Stimulated activated memory B cell treated with anti-CD40 and anti-IgM and Interleukin-4, amounts not matched to agents 10 μg/mL and 1 μg/mL and 100 μg/mL, for 72 hours (primary cell): ENCODE measurements around the gene CUL4B.
A peak's percentile ranks its signal among the peaks of the same experiment; 100 is the strongest.
"Not testable (repeated sequence)": the region's sequence is repeated elsewhere in the genome, so short reads cannot be mapped to it uniquely, and the experiment has no call there.

Experiments
- ATAC-seq: fragments of 150-1000 bp; cut with Tn5 transposase; 2 replicates; pipeline ENCODE4 v1.10.0; 2021
- H3K27ac Mint-ChIP-seq: one replicate; pipeline ENCODE4 v1.8.0; 2022; ENCODE audit warnings: mild to moderate bottlenecking, mixed read lengths
- H3K27me3 Mint-ChIP-seq: one replicate; pipeline ENCODE4 v1.8.0; 2022; ENCODE audit warnings: mixed read lengths
- H3K36me3 Mint-ChIP-seq: one replicate; pipeline ENCODE4 v1.8.0; 2022; ENCODE audit warnings: mixed read lengths
- H3K4me1 Mint-ChIP-seq: one replicate; pipeline ENCODE4 v1.8.0; 2022; ENCODE audit warnings: mixed read lengths
- H3K4me3 Mint-ChIP-seq: one replicate; pipeline ENCODE4 v1.8.0; 2022; ENCODE audit warnings: mild to moderate bottlenecking, moderate library complexity, mixed read lengths
- H3K9me3 Mint-ChIP-seq: one replicate; pipeline ENCODE4 v1.8.0; 2022; ENCODE audit warnings: mixed read lengths

CUL4B gene

DNA sequence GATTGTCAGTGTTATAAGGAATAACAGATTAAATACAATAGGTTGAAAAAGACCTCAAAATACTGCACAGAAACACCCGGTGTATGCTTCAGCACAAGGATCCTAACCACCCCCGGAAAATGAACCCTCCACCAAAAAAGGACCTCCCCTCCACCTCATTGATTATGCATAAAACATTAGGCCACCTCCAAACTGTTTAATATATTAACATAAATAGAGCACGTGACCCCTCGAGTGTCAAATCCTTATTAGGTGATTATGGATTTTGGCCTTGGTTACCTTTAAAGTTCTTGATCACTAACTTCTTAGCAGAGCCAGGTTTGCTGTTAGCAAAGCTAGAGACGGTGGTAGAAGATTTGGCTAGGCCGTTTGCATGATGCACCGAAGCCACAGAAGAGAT is 958 bp downstream of the CUL4B start:
- Mint-ChIP-seq H3K4me1 (peaks cover 13% of the 10 kb centered on the region), H3K27ac (peak overlapping the region; percentile 98), H3K4me3 (peak overlapping the region; percentile 100), H3K27me3 (no peaks in the 10 kb centered on the region), H3K36me3 (no peaks in the 10 kb centered on the region), H3K9me3 (no peaks in the 10 kb centered on the region)
- no peak for ATAC-seq

GRCh38 chrX:120556251-120556650 is 4.5 kb downstream of the CUL4B start:
- Mint-ChIP-seq H3K36me3 (no peaks in the 10 kb centered on the region), H3K4me3 (no peak overlapping the region), H3K27me3 (no peaks in the 10 kb centered on the region), H3K4me1 (no peaks in the 10 kb centered on the region), H3K27ac (no peak overlapping the region), H3K9me3 (no peaks in the 10 kb centered on the region)
- no peak for ATAC-seq

GRCh38 chrX:120549483-120550452 is 11.0 kb downstream of the CUL4B start:
- no peak overlapping the region for H3K4me3 Mint-ChIP-seq
- peaks cover 10% of the 10 kb centered on the region for H3K4me1 Mint-ChIP-seq
- no peak for ATAC-seq
- H3K27me3 Mint-ChIP-seq, result no peaks in the 10 kb centered on the region
- peaks cover 15% of the 10 kb centered on the region for H3K36me3 Mint-ChIP-seq
- no peaks in the 10 kb centered on the region for H3K9me3 Mint-ChIP-seq
- no peak overlapping the region for H3K27ac Mint-ChIP-seq

GRCh38 chrX:120536061-120536460 is 24.7 kb downstream of the CUL4B start:
- H3K27ac Mint-ChIP-seq, result peak overlapping the region; percentile 72
- H3K4me3 Mint-ChIP-seq, result no peak overlapping the region
- peak; percentile 72 for ATAC-seq
- H3K36me3 Mint-ChIP-seq, result peaks cover 34% of the 10 kb centered on the region
- H3K27me3 Mint-ChIP-seq, result no peaks in the 10 kb centered on the region
- peaks cover 23% of the 10 kb centered on the region for H3K4me1 Mint-ChIP-seq
- no peaks in the 10 kb centered on the region for H3K9me3 Mint-ChIP-seq

GRCh38 chrX:120534413-120535205 is 26.2 kb downstream of the CUL4B start:
- ATAC-seq, result no peak
- no peak overlapping the region for H3K27ac Mint-ChIP-seq
- peaks cover 34% of the 10 kb centered on the region for H3K36me3 Mint-ChIP-seq
- no peaks in the 10 kb centered on the region for H3K9me3 Mint-ChIP-seq
- H3K27me3 Mint-ChIP-seq, result no peaks in the 10 kb centered on the region
- no peak overlapping the region for H3K4me3 Mint-ChIP-seq
- peaks cover 23% of the 10 kb centered on the region for H3K4me1 Mint-ChIP-seq

- no peak overlapping the region for H3K4me3 Mint-ChIP-seq
- peaks cover 10% of the 10 kb centered on the region for H3K36me3 Mint-ChIP-seq
- H3K27ac Mint-ChIP-seq, result no peak overlapping the region
- peaks cover 6% of the 10 kb centered on the region for H3K4me1 Mint-ChIP-seq
- ATAC-seq, result no peak
- H3K9me3 Mint-ChIP-seq, result peaks cover 3% of the 10 kb centered on the region
- no peaks in the 10 kb centered on the region for H3K27me3 Mint-ChIP-seq
These were observed 37.9 kb downstream of the CUL4B start for GRCh38 chrX:120522820-120523219.

GRCh38 chrX:120517936-120518335 is 42.8 kb downstream of the CUL4B start:
- Mint-ChIP-seq H3K4me1 (peaks cover 6% of the 10 kb centered on the region), H3K27ac (no peak overlapping the region), H3K36me3 (peaks cover 7% of the 10 kb centered on the region), H3K27me3 (no peaks in the 10 kb centered on the region), H3K9me3 (peaks cover under 1% of the 10 kb centered on the region), H3K4me3 (no peak overlapping the region)
- ATAC-seq, result no peak

DNA sequence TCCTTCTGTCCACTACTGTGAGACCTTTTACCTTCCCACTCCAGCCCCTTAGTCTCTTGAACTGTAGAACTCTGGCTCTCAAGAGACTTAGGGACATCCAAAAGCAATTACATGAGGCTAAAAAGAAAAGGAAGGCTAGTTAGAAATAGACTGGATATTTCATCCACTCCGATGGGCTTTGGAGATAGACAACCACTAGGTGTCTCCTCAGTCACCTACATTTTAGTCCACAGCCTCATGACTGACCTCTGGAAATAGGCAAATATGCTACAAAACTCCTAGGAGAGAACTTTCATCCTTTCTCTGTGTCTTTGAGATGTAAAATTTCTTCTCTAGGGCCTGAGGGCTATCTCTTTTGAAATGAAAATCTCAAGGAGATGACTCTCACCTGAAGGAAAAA is 46.5 kb downstream of the CUL4B start:
- H3K4me3 Mint-ChIP-seq, result no peak overlapping the region
- ATAC-seq, result no peak
- H3K27ac Mint-ChIP-seq, result no peak overlapping the region
- H3K4me1 Mint-ChIP-seq, result no peaks in the 10 kb centered on the region
- H3K27me3 Mint-ChIP-seq, result no peaks in the 10 kb centered on the region
- no peaks in the 10 kb centered on the region for H3K9me3 Mint-ChIP-seq
- no peaks in the 10 kb centered on the region for H3K36me3 Mint-ChIP-seq

- no peak overlapping the region for H3K27ac Mint-ChIP-seq
- H3K36me3 Mint-ChIP-seq, result no peaks in the 10 kb centered on the region
- ATAC-seq, result no peak
- H3K4me3 Mint-ChIP-seq, result no peak overlapping the region
- no peaks in the 10 kb centered on the region for H3K9me3 Mint-ChIP-seq
- no peaks in the 10 kb centered on the region for H3K27me3 Mint-ChIP-seq
- H3K4me1 Mint-ChIP-seq, result no peaks in the 10 kb centered on the region
These were observed 48.1 kb downstream of the CUL4B start for GRCh38 chrX:120512627-120513026.

GRCh38 chrX:120512222-120512621 is 48.5 kb downstream of the CUL4B start:
- H3K27ac Mint-ChIP-seq, result no peak overlapping the region
- no peaks in the 10 kb centered on the region for H3K4me1 Mint-ChIP-seq
- no peak for ATAC-seq
- no peak overlapping the region for H3K4me3 Mint-ChIP-seq
- no peaks in the 10 kb centered on the region for H3K27me3 Mint-ChIP-seq
- H3K36me3 Mint-ChIP-seq, result no peaks in the 10 kb centered on the region
- H3K9me3 Mint-ChIP-seq, result no peaks in the 10 kb centered on the region

- H3K4me3 Mint-ChIP-seq, result no peak overlapping the region
- no peak overlapping the region for H3K27ac Mint-ChIP-seq
- no peaks in the 10 kb centered on the region for H3K27me3 Mint-ChIP-seq
- no peak for ATAC-seq
- no peaks in the 10 kb centered on the region for H3K36me3 Mint-ChIP-seq
- H3K4me1 Mint-ChIP-seq, result no peaks in the 10 kb centered on the region
- H3K9me3 Mint-ChIP-seq, result no peaks in the 10 kb centered on the region
These were observed 56.2 kb downstream of the CUL4B start for GRCh38 chrX:120504569-120504968.

DNA sequence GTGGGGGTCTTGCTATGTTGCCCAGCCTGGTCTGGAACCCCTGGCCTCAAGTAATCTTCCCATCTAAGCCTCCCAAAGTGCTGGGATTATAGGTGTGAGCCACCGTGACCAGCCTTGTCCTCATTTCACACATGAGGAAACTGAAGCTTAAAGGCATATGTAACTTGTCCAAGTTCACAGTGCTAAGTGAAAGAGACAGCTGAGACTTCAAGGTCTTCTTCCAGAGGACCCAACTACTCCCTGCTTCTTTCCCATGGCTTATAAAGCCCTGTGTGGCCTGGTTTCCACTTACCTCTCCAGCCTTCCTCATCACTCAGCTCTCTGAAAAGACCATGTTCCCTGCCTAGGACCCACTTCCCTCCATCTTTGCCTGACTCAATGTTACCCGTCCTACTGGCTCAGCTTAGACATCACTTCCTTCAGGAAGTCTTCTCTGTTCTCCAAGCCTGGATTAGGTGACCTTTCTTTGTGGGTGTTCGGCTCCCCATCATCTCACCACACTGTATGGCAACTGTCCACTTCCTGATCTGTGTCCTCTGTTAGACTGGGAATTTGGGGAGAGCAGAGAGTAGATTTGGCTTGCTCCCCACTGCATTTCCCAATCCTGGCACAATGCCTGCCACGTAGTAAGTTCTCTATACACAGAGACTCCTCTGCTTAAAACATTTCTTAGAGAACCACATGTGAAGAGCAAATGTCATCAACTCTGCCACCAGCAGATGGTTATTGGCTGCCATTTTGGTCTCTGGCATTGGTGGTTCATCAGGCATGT is 61.3 kb downstream of the CUL4B start:
- Mint-ChIP-seq H3K4me1 (peaks cover 8% of the 10 kb centered on the region), H3K4me3 (no peak overlapping the region), H3K36me3 (no peaks in the 10 kb centered on the region), H3K9me3 (no peaks in the 10 kb centered on the region), H3K27me3 (no peaks in the 10 kb centered on the region), H3K27ac (no peak overlapping the region)
- no peak for ATAC-seq

GRCh38 chrX:120490119-120490518 is 70.6 kb downstream of the CUL4B start:
- ATAC-seq, H3K27ac Mint-ChIP-seq, H3K9me3 Mint-ChIP-seq, H3K36me3 Mint-ChIP-seq, H3K4me3 Mint-ChIP-seq, H3K27me3 Mint-ChIP-seq, H3K4me1 Mint-ChIP-seq: not testable (repeated sequence)

DNA sequence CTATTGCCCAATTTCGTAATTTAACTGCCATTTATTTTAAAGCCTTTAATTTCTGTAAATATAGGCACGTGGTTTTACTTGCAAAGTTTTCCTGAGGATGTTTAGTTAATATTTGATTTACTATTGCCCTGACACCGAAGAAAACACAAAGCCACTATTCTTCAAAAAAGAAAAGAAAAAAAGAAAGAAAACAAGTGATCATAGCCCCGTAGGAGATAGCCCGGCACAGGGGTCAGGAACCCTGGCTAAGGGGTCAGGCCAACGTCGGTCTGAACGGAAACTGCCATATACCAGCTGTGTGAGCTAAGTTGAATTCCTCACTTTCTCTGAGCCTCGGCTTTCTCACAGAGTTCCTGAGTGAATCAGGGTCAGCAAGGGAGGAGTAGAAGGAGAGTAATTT is 74.0 kb downstream of the CUL4B start:
- no peak overlapping the region for H3K27ac Mint-ChIP-seq
- no peaks in the 10 kb centered on the region for H3K27me3 Mint-ChIP-seq
- no peak for ATAC-seq
- H3K9me3 Mint-ChIP-seq, result no peaks in the 10 kb centered on the region
- no peak overlapping the region for H3K4me3 Mint-ChIP-seq
- no peaks in the 10 kb centered on the region for H3K36me3 Mint-ChIP-seq
- peaks cover 5% of the 10 kb centered on the region for H3K4me1 Mint-ChIP-seq
